HG03045 (cell line): ENCODE data around the gene DPM1.
"Not testable (repeated sequence)": the region's sequence is repeated elsewhere in the genome, so short reads cannot be mapped to it uniquely, and the experiment has no call there.

Experiments used
- ATAC-seq: cut with Tn5 transposase; IDR thresholded peaks from one replicate; pipeline ENCODE4 v1.9.1; 2021; ENCODE audit warnings: mild to moderate bottlenecking, moderate library complexity; ENCODE audit not compliant: unreplicated experiment

Gene DPM1

DNA sequence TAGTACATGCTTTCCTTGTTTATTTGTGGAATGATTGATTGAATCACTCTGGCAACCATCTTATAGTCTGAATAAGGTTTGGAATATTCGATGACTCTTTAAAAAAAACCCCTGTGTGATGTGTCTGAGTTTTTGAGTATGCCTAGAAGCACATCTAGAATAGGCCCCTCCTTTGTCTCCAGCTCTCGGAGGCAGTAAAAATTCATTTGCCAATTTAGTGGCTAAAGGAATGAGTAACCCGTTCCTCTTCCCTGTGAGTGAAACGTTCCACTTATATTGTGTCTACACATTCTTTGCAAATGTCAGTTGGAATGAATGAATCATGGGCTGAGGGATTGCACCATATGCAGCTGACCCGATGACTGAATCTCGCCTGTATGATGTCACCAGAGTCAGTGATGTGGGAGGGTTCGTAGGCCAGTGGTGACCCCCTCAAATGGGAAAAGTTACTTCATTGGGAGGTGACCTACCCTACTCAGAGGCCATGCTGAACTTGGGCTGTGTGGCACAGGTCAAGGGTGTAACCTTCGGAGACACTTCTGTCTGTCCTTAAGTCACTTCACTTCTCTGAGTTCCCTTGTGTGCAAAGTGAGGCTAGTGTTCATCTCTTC is 21.8 kb upstream of the DPM1 start:
- no peak for ATAC-seq

DNA sequence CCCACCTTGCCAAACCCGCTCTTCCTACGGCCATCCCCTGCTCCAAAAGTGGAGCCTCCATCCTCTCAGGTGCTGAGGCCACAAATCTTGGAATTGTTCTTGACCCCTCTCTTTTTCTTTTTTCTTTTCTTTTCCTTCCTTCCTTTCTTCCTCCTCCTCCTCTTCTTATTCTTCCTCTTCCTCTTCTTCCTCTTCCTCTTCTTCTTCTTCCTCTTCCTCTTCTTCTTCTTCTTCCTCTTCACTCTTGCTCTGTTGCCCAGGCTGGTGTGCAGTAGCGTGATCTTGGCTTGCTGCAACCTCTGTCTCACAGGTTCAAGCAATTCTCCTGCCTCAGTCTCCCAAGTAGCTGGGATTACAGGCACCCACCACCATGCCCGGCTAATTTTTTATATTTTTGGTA is 20.2 kb upstream of the DPM1 start:
- not testable (repeated sequence) for ATAC-seq

DNA sequence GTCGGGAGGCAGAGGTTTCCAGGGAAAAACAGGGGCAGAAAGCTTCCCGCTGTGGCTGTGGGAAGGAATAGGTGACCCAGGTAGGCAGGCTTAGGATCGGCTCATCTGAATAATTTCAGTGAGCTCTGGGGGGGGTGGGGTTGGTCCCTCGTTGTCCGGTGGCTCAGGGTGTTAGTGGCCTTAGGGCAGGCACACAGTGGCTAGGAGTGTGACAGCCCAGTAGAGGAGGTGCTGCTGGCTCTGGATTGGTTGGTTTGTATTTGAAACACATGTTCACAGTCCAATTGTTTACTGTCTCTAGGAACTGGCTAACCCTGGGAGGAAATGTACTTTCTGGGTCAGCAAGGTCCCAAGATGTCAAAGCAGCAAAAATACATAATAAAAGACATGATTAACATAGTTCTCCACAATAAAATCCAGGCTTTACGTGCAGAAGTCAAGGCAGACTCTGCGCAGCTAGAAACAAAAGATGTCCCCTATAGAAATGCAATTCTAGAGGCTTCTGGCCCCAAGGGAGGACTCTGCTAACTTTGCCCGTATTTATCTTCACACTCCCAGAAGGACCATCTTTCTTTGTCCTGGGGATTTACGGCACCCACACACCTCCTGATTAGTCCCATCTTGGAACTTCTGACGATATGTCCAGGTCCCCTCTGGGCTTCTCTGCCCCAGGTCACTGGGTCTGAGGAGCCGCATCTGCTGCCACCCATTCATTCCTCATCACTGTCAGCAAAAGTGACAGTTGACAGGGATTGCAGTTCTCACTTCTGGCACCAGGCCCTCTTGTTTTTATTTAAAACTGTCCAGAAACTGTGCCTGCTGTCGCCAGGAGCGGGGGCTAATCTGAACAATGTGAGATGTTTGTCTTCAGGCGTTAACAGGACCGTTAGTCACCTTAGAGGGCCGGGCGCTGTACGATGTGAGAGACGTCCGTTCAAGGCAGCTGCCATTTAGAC is 19.0 kb upstream of the DPM1 start:
- no peak for ATAC-seq

DNA sequence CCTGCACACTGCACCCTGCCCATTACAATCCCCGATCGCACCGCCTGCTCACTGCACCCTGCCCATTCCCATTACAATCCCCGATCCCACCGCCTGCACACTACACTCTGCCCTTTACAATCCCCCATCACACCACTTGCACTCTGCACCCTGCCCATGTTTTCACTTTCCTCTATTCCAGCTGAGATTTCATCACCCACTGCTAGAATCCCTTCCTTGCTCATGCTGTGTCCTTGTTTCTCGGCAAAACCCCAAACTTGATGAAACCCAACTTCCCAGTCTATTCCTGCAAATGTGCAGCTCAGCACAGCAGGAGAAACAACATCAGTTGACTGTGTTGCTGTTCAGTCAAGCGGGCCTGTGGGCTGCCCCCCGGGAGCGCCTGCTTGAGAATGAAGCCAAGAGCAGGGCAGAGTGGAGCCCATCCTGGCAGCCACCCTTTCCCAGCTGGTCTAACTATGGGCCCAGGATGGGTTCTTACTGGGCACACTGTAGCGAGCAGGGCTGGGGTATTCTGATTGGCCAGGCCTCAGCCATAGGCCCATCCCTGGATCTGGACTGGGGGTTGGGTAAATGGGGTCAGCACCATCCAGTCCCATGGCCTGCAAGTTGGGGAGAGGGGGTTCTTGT is 17.5 kb upstream of the DPM1 start:
- no peak for ATAC-seq

DNA sequence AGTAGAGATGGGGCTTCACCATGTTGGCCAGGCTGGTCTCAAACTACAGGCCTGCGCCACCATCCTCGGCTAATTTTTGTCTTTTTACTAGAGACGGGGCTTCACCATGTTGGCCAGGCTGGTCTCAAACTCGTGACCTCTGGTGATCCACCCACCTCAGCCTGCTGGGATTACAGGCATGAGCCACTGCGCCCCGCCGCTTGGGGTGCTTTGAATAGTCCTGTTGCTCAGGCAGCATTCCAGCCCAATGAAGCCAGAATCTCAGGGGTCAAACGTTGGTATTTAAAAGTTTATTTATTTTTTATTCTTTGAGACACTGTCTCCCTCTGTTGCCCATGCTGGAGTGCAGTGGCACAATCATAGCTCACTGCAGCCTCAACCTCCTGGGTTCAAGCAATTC is 11.6 kb upstream of the DPM1 start:
- ATAC-seq: no peak

DNA sequence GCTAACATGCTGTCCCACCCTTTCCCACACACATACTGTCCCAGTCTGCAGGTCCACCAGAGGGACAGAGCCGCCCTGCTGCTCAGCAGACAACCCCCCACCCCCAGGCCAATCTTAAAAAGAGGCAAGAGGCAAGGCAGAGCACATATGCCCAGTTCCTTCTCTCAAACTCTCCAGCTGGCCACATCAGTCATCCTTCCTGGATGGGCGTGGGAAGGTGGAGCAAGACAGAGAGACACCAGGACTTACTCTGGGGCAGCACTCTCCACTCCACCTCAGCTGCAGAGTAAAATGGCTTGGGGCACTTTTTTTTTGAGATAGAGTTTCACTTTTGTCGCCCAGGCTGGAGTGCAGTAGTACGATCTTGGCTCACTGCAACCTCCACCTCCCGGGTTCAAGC is 11.1 kb upstream of the DPM1 start:
- ATAC-seq: no peak

DNA sequence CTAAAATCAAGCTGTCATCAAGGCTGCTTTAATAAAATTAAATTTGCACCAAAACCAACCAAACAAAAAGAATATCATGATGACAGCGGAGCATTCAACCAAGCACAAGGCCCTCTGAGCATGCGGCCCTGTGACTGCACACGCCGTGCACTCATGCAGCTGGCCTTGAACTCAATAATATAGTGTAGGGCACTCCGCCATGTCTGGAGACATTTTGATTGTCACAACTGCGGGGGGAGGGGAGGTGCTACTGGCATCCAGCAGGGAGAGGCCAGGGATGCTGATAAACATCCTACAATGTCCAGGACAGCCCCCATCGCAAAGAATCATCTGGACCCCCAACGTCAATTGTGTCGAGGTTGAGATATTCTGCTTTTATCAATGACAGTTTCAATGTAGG is 10.0 kb upstream of the DPM1 start:
- no peak for ATAC-seq

DNA sequence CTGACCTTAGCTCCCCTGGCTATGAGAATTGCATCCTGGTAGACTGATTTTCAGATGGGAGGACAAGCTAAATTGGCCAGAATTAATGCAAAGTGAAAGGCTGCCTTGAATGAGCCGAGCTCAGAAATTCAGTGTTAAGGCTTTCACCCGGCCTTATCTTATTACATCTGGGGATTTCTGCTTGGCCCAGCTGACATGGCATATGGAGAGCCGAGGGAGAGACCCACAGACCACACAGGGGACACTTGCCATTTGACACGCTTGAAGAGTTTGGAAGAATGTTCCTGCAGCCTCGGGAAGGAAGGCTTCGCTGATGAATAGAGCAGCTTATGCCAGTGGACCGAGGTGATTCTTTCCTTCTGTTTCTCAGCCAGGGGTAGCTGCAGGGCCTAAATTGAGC is 9.3 kb upstream of the DPM1 start:
- ATAC-seq: no peak

DNA sequence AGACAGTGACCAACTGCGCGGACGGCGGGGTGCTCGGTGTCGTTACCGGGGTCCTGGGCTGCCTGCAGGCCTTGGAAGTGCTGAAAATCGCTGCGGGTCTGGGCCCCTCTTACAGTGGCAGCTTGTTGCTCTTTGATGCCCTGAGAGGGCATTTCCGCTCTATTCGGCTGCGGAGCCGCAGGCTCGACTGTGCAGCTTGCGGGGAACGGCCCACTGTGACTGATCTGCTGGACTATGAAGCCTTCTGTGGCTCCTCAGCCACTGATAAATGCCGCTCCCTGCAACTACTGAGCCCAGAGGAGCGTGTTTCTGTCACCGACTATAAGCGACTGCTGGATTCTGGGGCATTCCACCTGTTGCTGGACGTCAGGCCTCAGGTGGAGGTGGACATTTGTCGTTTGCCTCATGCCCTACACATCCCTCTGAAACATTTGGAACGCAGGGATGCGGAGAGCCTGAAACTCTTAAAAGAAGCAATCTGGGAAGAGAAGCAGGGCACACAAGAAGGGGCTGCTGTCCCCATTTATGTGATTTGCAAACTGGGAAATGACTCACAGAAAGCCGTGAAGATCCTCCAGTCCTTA is 1.3 kb upstream of the DPM1 start:
- ATAC-seq: no peak

DNA sequence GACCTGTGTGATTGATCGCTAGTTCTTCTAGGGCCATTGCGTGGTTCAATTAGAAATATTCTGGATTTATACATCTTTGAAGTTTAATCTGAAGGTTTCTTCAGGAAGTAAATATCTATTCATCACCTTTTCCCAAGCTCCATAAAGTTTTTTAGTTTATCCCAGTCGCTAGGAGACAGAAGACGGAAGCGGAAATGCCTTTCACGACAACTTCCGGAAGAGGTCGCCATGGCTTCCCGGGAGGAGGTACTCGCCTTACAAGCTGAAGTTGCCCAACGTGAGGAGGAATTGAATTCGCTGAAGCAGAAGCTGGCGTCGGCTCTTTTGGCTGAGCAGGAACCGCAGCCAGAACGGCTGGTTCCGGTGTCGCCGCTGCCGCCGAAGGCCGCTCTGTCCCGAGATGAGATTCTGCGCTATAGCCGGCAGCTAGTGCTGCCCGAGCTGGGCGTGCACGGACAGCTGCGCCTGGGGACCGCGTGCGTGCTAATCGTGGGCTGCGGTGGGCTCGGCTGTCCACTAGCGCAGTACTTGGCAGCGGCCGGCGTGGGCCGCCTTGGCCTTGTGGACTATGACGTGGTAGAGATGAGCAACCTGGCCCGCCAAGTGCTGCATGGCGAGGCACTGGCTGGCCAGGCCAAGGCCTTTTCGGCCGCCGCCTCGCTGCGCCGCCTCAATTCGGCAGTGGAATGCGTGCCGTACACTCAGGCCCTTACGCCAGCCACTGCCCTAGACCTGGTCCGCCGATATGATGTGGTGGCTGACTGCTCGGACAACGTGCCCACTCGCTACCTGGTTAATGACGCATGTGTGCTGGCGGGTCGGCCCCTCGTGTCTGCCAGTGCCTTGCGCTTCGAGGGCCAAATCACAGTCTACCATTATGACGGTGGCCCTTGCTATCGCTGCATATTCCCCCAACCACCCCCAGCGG is 547 bp upstream of the DPM1 start, which contains the start of gene MOCS3:
Gene MOCS3 (plus strand): TSS at position 204 of the 928 bp plus-strand sequence. CDS start 25 bp downstream, at position 229.
- peak; percentile 81 for ATAC-seq

DNA sequence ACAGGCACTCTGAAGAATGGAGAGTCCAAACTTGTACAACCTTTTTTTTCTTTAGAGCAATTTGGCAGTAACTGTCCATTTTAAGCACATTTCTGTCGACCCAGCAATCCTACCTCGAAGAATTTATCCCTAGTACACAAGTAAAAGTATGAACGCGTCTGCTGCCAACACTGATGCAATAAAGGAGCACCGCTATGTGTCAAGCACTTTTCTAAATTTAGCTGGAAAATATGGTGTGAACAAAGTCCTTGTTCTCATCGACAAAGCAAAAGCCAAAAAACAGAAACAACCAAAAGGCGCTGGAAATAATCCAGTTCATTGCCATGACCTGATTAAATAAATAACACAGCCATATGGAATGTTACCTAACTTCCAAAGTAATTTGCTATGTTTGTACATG is 1.1 kb downstream of the DPM1 start:
- no peak for ATAC-seq

DNA sequence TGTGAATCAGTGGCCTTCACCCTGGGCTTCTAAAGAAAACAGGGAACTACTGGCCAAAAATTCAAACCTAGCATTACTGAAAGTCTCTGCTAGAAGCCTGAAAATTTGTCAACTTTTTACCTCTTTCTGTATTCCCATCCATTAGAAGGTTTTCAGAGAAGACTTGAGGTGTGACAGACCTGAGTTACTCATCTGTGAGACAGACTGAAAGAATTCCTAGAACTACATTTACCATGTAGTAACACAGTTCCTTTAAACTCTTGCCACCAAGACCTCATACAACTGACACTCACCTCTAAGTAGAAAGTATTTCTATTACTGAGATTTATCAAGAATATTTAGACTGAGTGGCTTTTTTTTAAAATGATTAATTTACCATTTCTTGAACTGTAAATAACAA is 4.5 kb downstream of the DPM1 start:
- ATAC-seq: no peak

DNA sequence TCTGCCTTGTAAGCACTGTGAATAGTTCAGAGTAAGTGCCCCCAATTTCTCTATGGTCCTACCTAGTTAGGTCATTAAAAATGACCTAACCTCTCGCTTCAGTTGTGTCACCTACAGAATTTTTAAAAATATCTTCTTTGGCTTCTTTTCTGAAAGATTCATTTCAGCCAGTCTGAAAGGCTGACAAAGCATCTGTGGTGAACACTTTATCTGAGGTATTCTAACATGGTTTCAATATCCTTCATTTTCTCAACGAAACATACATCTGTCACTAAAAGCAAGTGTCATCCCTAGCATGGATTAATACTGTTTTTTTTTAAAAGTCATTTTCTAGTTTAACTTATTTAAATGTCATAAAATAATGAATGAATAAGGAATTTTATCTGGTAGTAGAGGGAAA is 5.1 kb downstream of the DPM1 start:
- ATAC-seq: no peak

DNA sequence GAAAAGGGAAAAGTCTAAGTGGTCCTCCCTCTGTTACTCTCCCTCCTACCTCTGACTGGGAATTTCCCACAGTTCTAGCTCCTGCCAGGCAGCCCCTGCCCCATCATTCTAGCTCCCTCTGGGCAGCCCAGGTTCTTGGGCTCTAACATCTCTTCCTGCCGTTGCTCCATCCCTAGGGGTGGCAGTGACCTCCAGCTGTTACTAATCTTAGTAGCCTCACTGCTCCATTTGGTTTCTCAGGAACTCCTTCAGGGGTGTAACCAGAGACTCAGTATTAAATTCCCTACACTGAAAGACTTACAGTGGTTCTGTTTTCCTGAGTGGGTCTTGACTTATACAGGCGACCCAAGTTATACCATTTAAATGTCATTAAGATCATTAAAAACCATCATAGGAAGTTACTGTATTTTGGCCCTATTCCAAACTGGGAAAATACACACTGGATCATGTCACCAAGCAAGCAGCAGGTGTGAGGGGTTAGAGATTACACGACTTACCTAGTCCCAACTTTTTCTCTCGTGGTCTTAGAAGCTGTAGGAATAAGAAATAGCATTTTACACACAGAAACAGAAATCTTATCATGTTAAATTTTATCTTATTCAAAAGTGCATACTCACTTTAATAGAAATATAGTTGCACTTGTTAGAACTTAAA is 10.1 kb downstream of the DPM1 start:
- ATAC-seq: no peak

DNA sequence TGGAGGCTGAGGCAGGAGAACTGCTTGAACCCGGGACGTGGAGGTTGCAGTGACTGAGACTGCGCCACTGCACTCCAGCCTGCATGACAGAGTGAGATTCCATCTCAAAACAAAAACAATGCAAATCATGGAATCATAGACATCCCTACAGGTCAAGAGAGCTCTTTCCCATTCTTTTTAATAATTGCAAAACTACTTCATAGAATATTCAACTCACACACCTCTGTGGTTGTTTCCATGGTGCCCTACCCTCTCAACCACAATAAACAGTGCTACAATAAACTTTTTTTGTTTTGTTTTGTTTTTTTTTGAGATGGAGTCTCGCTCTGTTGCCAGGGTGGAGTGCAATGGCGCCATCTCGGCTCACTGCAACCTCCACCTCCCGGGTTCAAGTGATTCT is 15.3 kb downstream of the DPM1 start:
- no peak for ATAC-seq

DNA sequence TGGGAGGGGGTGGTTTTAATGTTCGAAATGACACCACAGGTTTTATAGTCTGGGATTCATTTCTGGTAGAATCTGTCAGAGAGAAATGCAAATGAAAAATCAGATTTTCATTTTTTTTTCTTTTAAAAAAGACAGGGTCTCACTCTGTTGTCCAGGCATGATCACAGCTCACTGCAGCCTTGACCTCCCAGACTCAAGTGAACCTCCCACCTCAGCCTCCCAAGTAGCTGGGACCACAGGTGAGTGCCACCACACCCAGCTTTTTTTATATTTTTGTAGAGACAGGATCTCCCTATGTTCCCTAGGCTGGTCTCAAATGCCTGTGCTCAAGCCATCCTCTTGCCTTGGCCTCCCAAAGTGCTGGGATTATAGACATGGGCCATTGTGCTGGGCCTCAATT is 24.7 kb downstream of the DPM1 start:
- no peak for ATAC-seq

DNA sequence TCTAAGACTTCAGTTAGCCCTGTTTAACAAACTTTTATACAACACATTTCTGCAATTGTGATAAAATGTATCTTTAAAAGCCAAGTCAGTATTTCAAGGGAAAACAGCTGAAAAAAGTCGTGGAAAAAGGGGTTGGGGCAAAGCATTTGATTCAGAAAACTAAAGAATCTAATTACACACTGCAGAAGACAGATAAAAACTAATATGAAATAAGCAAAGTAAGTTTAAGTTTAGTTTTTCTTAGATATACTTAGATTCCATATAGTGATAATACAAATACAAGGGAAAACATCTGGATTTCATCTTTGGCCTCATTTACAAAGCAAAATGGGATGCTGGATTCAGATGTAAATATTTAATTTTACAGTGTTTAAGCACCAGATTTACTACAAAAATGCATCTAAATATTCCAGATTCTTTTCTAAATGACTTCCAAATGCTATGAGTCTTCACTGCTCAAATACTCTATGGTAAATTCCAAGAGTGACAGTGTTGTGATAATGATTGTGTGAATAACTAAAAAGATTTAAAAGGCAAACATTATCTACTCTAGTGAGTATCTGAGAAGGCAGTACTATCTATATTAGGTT is 25.5 kb downstream of the DPM1 start:
- ATAC-seq: no peak

DNA sequence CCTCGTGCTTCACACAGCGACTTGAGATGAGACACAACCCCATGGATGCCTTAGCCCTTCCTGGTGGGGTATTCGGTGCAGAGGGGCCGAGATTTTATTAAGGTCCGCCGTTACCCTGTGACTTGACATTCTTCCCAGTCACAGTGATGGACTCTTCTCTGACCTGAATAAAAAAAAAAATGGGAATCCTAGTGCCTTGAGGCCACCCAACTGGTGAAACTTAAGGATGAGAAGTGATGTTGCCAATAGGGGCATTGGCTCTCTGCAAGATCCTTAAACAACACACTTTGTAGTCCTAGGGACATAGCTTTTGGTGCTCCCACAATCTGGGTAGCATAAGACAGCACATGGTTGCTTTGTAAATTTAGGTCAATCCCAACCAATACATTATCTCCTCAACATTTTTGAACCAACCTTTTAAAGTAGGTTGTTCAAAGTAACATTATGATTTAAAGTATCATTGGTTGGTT is 26.3 kb downstream of the DPM1 start:
- no peak for ATAC-seq

DNA sequence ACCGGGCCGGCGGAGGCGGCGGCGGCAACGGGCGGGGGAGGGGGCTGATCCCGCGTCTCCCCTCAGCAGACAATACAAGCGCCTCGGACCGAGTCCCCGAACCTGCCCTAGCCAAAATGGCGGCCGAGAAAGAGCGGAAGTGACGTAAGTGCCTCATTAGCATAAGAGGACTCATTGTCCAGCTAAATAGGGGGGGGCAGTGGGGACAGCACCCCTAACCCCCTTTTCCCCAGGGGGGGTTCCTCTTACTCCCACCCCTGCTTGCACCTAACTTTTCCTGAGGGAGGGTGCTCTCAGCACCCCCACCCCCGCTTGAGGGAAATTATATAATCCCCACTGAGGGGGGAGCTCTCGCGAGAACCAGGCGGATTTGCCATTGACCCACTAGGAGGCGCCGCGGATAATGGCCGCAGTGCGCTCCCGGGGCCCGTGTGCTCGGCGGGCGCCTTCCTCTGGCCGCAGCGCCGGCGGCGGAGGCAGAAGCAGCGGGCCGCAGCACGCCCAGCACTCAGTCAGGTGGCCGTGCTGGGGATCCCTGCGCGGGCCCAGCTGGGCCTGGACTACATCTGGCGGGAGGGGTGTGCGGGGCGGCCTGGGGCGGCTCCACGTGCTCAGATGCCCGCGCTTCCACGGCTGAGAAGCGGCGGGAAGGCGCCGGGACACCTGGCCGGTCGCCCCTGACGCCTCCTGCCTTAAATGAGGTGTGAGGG is 26.9 kb downstream of the DPM1 start, which contains the start of gene ADNP:
Gene ADNP (minus strand): TSS at position 132 of the 710 bp plus-strand sequence. CDS start 27,441 bp downstream, outside the sequence.
- ATAC-seq: peak; percentile 70
